Smooth muscle cell (in vitro differentiated cells): Measurements from ENCODE around the gene ACADSB. TPM values are rescaled to one million over a fixed set of nuclear protein-coding genes. Genes with fewer than 3 reads are reported as not detected.

Source experiments
- DNase-seq: peaks from one replicate; lab custom pipeline; 2025; ENCODE audit not compliant: unreplicated experiment; lab: John Stamatoyannopoulos, UW
- H2AFZ ChIP-seq: fragments of 200-600 bp; sonication (generic); 2 replicates; pipeline ENCODE4 v1.6.0; 2016; ENCODE audit warnings: antibody characterized with exemption, low read depth, mild to moderate bottlenecking
- H3F3A ChIP-seq: fragments of 200-600 bp; sonication (generic); 2 replicates; pipeline ENCODE4 v1.6.0; 2017; ENCODE audit warnings: antibody characterized with exemption, low read depth
- H3K27ac ChIP-seq: fragments of 200-600 bp; sonication (generic); 2 replicates; pipeline ENCODE4 v1.5.1; 2016; ENCODE audit warnings: low read depth, mild to moderate bottlenecking
- H3K27me3 ChIP-seq: fragments of 200-600 bp; sonication (generic); 2 replicates; pipeline ENCODE4 v1.6.1; 2016; ENCODE audit warnings: low read depth, mild to moderate bottlenecking
- H3K36me3 ChIP-seq: fragments of 200-600 bp; sonication (generic); 2 replicates; pipeline ENCODE4 v1.5.1; 2016; ENCODE audit warnings: low read depth
- H3K4me1 ChIP-seq: fragments of 200-600 bp; sonication (generic); 2 replicates; pipeline ENCODE4 v1.5.1; 2016; ENCODE audit warnings: low read depth
- H3K4me2 ChIP-seq: fragments of 200-600 bp; sonication (generic); 2 replicates; pipeline ENCODE4 v1.6.0; 2016; ENCODE audit warnings: mild to moderate bottlenecking
- H3K4me3 ChIP-seq: fragments of 200-600 bp; sonication (generic); 2 replicates; pipeline ENCODE4 v1.5.1; 2016; ENCODE audit warnings: mild to moderate bottlenecking
- H3K79me2 ChIP-seq: fragments of 200-600 bp; sonication (generic); 2 replicates; pipeline ENCODE4 v1.6.0; 2016; ENCODE audit warnings: low read depth, mild to moderate bottlenecking
- H3K9ac ChIP-seq: fragments of 200-600 bp; sonication (generic); 2 replicates; pipeline ENCODE4 v1.6.0; 2016; ENCODE audit warnings: low read depth
- H3K9me3 ChIP-seq: fragments of 200-600 bp; sonication (generic); replicated peaks from 2 replicates; pipeline ENCODE4 v1.5.1; 2016; ENCODE audit warnings: low read depth
- H4K20me1 ChIP-seq: fragments of 200-600 bp; sonication (generic); 2 replicates; pipeline ENCODE4 v1.6.0; 2016; ENCODE audit warnings: low read depth
- CTCF ChIP-seq: fragments of 200-600 bp; sonication (generic); IDR thresholded peaks from 2 replicates; pipeline ENCODE4 v1.5.1; 2017; ENCODE audit warnings: borderline replicate concordance, mild to moderate bottlenecking, antibody characterized with exemption; ENCODE audit not compliant: insufficient read depth, poor library complexity, severe bottlenecking
- WGBS: methylation state at CpG from one replicate; pipeline ENCODE4 v1.1.7; 2016; ENCODE audit warnings: low lambda C conversion rate; 5-methylcytosine and 5-hydroxymethylcytosine counted together
- polyA plus RNA-seq: library from polyadenylated mRNA; unstranded; fragments of >200 nt; fragmentation: Nextera tagmentation; extraction: Ambion mirVana; gene quantifications from 2 replicates; pipeline ENCODE4 v1.2.1, GENCODE V29; 2016
- total RNA-seq: library from RNA; depleted of rRNA; stranded (reverse); fragments of >200 nt; gene quantifications from 2 replicates; pipeline ENCODE4 v1.2.3, GENCODE V29; 2014

Gene ACADSB
- total and polyA plus RNA-seq, 2 experiments from 2014 or later, result 2.9 to 3.2 TPM

GRCh38 chr10:123019264-123019663, 10.5 kb downstream of the ACADSB start:
- H2AFZ ChIP-seq, result no peak overlapping the region
- DNase-seq, result no peak
- no peak overlapping the region for H3K4me2 ChIP-seq
- H3K27me3 ChIP-seq, result no peaks in the 10 kb centered on the region
- no peaks in the 10 kb centered on the region for H3K4me1 ChIP-seq
- no peaks in the 10 kb centered on the region for H3K79me2 ChIP-seq
- H4K20me1 ChIP-seq, result no peaks in the 10 kb centered on the region
- H3K9ac ChIP-seq, result no peak overlapping the region
- no peak overlapping the region for H3K27ac ChIP-seq
- no peaks in the 10 kb centered on the region for H3K36me3 ChIP-seq
- 73% methylated on average over 3 of the region's 3 CpGs for WGBS
- no peaks in the 10 kb centered on the region for H3K9me3 ChIP-seq
- H3K4me3 ChIP-seq, result no peak overlapping the region
- H3F3A ChIP-seq, result no peaks in the 10 kb centered on the region
- no peak for TF ChIP-seq CTCF

GRCh38 chr10:123019941-123020703, 11.3 kb downstream of the ACADSB start:
- no peak for TF ChIP-seq CTCF
- DNase-seq, result no peak
- H3K9ac ChIP-seq, result no peak overlapping the region
- WGBS, result 35% methylated on average over 1 of the region's 1 CpG
- no peaks in the 10 kb centered on the region for H3K36me3 ChIP-seq
- H3K27me3 ChIP-seq, result no peaks in the 10 kb centered on the region
- H3K9me3 ChIP-seq, result no peaks in the 10 kb centered on the region
- H4K20me1 ChIP-seq, result no peaks in the 10 kb centered on the region
- H3K4me1 ChIP-seq, result no peaks in the 10 kb centered on the region
- H3K79me2 ChIP-seq, result no peaks in the 10 kb centered on the region
- H3K4me2 ChIP-seq, result no peak overlapping the region
- H3K4me3 ChIP-seq, result no peak overlapping the region
- H3F3A ChIP-seq, result no peaks in the 10 kb centered on the region
- H3K27ac ChIP-seq, result no peak overlapping the region
- H2AFZ ChIP-seq, result no peak overlapping the region

GRCh38 chr10:123021517-123021916, 12.7 kb downstream of the ACADSB start:
- Histone ChIP-seq H2AFZ (no peak overlapping the region), H3K9me3 (no peaks in the 10 kb centered on the region), H3K79me2 (no peaks in the 10 kb centered on the region), H4K20me1 (no peaks in the 10 kb centered on the region), H3K36me3 (no peaks in the 10 kb centered on the region), H3K4me3 (no peak overlapping the region), H3K27ac (no peak overlapping the region), H3K4me2 (no peak overlapping the region), H3F3A (no peaks in the 10 kb centered on the region), H3K4me1 (no peaks in the 10 kb centered on the region), H3K27me3 (no peaks in the 10 kb centered on the region), H3K9ac (no peak overlapping the region)
- no peak for DNase-seq
- peak; percentile 21 for TF ChIP-seq CTCF
- WGBS, result 64% methylated on average over 3 of the region's 3 CpGs

- H3K4me3 ChIP-seq, result no peak overlapping the region
- no peak overlapping the region for H2AFZ ChIP-seq
- no peak overlapping the region for H3K4me2 ChIP-seq
- no peaks in the 10 kb centered on the region for H3F3A ChIP-seq
- H4K20me1 ChIP-seq, result no peaks in the 10 kb centered on the region
- no peak for DNase-seq
- WGBS, result 92% methylated on average over 2 of the region's 2 CpGs
- H3K36me3 ChIP-seq, result no peaks in the 10 kb centered on the region
- H3K9ac ChIP-seq, result no peak overlapping the region
- H3K27ac ChIP-seq, result no peak overlapping the region
- no peak for TF ChIP-seq CTCF
- H3K79me2 ChIP-seq, result no peaks in the 10 kb centered on the region
- H3K9me3 ChIP-seq, result no peaks in the 10 kb centered on the region
- H3K27me3 ChIP-seq, result no peaks in the 10 kb centered on the region
- no peaks in the 10 kb centered on the region for H3K4me1 ChIP-seq
Measured at GRCh38 chr10:123024540-123024939, 15.7 kb downstream of the ACADSB start.
